SK-N-SH (cell line): Measurements from ENCODE around the gene RNF40. TPM values are rescaled to one million over a fixed set of nuclear protein-coding genes. Genes with fewer than 3 reads are reported as not detected.

Experiments
- CTCF ChIA-PET: fragments of 300-600, 350-600 bp; formaldehyde crosslinking; extraction: SDS; loops from one replicate; lab custom pipeline; 2021; lab: Yijun Ruan, JAX
- POLR2A ChIA-PET: fragments of 350-600 bp; sonication (Branson Sonifier 250); formaldehyde crosslinking; extraction: SDS; loops from one replicate; lab custom pipeline; 2020; ENCODE audit warnings: antibody characterized with exemption, inconsistent platforms; lab: Yijun Ruan, JAX
- DNase-seq: peaks from one replicate; pipeline ENCODE4 v3.0.0; 2012
- H2AFZ ChIP-seq: fragments of 200-600 bp; sonication (generic); 2 replicates; pipeline ENCODE4 v1.8.1; 2016; ENCODE audit warnings: antibody characterized with exemption, mild to moderate bottlenecking, low read depth
- H3F3A ChIP-seq: fragments of 200-600 bp; sonication (generic); replicated peaks from 2 replicates; pipeline ENCODE3; 2016; ENCODE audit warnings: antibody characterized with exemption, mild to moderate bottlenecking; ENCODE audit not compliant: insufficient read depth
- H3K27ac ChIP-seq, 2 experiments: fragments of 200-500 bp in 1 of 2; fragments of 200-600 bp in 1 of 2; sonication (Bioruptor generic) in 1 of 2; sonication (generic), shearing (Covaris generic) in 1 of 2; 2 replicates each; pipeline versions ENCODE4 v1.5.1 to v1.6.1; 2014 to 2016; ENCODE audit warnings: low read depth in 2 of 2, inconsistent platforms in 1 of 2, low read length in 1 of 2, mild to moderate bottlenecking in 1 of 2, mixed read lengths in 1 of 2
- H3K27me3 ChIP-seq: fragments of 200-600 bp; sonication (generic), shearing (Covaris generic); 2 replicates; pipeline ENCODE4 v1.6.1; 2016; ENCODE audit warnings: mixed run types; ENCODE audit not compliant: insufficient read depth
- H3K36me3 ChIP-seq, 2 experiments: fragments of 200-500 bp in 1 of 2; fragments of 200-600 bp in 1 of 2; sonication (Bioruptor generic) in 1 of 2; sonication (generic) in 1 of 2; replicated peaks in 1 of 2; 2 replicates each; pipeline versions ENCODE3 to v1.5.1; 2014 to 2016; ENCODE audit warnings: low read length in 1 of 2, mild to moderate bottlenecking in 1 of 2; ENCODE audit not compliant: insufficient read depth in 2 of 2, control insufficient read depth in 1 of 2
- H3K4me1 ChIP-seq, 2 experiments: fragments of 200-500 bp in 1 of 2; fragments of 200-600 bp in 1 of 2; sonication (Bioruptor generic) in 1 of 2; sonication (generic), shearing (Covaris generic) in 1 of 2; 2 replicates each; pipeline versions ENCODE4 v1.5.1 to v1.6.1; 2014 to 2016; ENCODE audit warnings: low read depth in 1 of 2, low read length in 1 of 2, mixed run types in 1 of 2; ENCODE audit not compliant: insufficient read depth in 2 of 2, control insufficient read depth in 1 of 2
- H3K4me2 ChIP-seq: fragments of 200-600 bp; sonication (generic), shearing (Covaris generic); 2 replicates; pipeline ENCODE4 v1.6.1; 2017; ENCODE audit warnings: mixed run types
- H3K4me3 ChIP-seq, 2 experiments: fragments of 200-500 bp in 1 of 2; fragments of 200-600 bp in 1 of 2; sonication (Bioruptor generic) in 1 of 2; sonication (generic), shearing (Covaris generic) in 1 of 2; 2 replicates each; pipeline versions ENCODE4 v1.5.1 to v1.8.1; 2014 to 2016; ENCODE audit warnings: low read depth in 2 of 2, inconsistent platforms in 1 of 2, low read length in 1 of 2, mild to moderate bottlenecking in 1 of 2, mixed read lengths in 1 of 2, moderate library complexity in 1 of 2
- H3K79me2 ChIP-seq: fragments of 200-600 bp; sonication (generic); 2 replicates; pipeline ENCODE4 v1.8.1; 2017; ENCODE audit warnings: mild to moderate bottlenecking; ENCODE audit not compliant: insufficient read depth
- H3K9ac ChIP-seq: fragments of 200-600 bp; sonication (generic); 2 replicates; pipeline ENCODE4 v1.6.1; 2017; ENCODE audit warnings: mixed run types
- H3K9me2 ChIP-seq: fragments of 200-600 bp; sonication (generic); 2 replicates; pipeline ENCODE4 v1.6.1; 2017; ENCODE audit warnings: mixed run types
- H3K9me3 ChIP-seq: fragments of 200-600 bp; sonication (generic); 2 replicates; pipeline ENCODE4 v1.6.1; 2017; ENCODE audit warnings: mixed run types, mild to moderate bottlenecking, moderate library complexity
- H4K20me1 ChIP-seq: fragments of 200-600 bp; sonication (generic); 2 replicates; pipeline ENCODE4 v1.6.1; 2017; ENCODE audit warnings: mild to moderate bottlenecking, mixed run types; ENCODE audit not compliant: insufficient read depth
- GATA2 ChIP-seq: sonication (generic); formaldehyde crosslinking; IDR thresholded peaks from 2 replicates; pipeline ENCODE4 v1.5.0; 2020; ENCODE audit warnings: mild to moderate bottlenecking, missing genetic modification reagents
- POLR2AphosphoS5 ChIP-seq: IDR thresholded peaks from 2 replicates; pipeline ENCODE4 v1.6.1; 2012; ENCODE audit warnings: low read depth, low read length
- RFX5 ChIP-seq: IDR thresholded peaks from 2 replicates; pipeline ENCODE4 v1.6.1; 2012; ENCODE audit warnings: mild to moderate bottlenecking, improper control_type of control experiment, low read length
- RXRA ChIP-seq: IDR thresholded peaks from 2 replicates; pipeline ENCODE4 v1.4.0; 2012; ENCODE audit warnings: low read depth, mild to moderate bottlenecking, borderline replicate concordance
- TAF1 ChIP-seq: IDR thresholded peaks from 2 replicates; pipeline ENCODE4 v1.6.1; 2012; ENCODE audit warnings: low read depth, mild to moderate bottlenecking, low read length, moderate library complexity, borderline replicate concordance
- TEAD4 ChIP-seq: IDR thresholded peaks from 2 replicates; pipeline ENCODE4 v1.4.0; 2012; ENCODE audit warnings: mild to moderate bottlenecking, borderline replicate concordance; ENCODE audit not compliant: insufficient read depth
- USF1 ChIP-seq: IDR thresholded peaks from 2 replicates; pipeline ENCODE4 v1.4.0; 2012; ENCODE audit warnings: low read depth, borderline replicate concordance
- WGBS: methylation state at CpG from one replicate; pipeline ENCODE4 v1.1.6; 2017; ENCODE audit warnings: low lambda C conversion rate; 5-methylcytosine and 5-hydroxymethylcytosine counted together
- polyA plus RNA-seq, 3 experiments: library from polyadenylated mRNA; depleted of rRNA; stranded (reverse); fragments of >200 nt; gene quantifications; 2 replicates each; pipeline ENCODE4 v1.2.3, GENCODE V29; 2012
- TF ChIP-seq, protein P1 (sequence below): IDR thresholded peaks from 2 replicates; pipeline ENCODE4 v1.6.1; 2012; ENCODE audit warnings: mild to moderate bottlenecking, low read depth, low read length, moderate library complexity
- TF ChIP-seq, protein P2 (sequence below): fragments of 150-350 bp; IDR thresholded peaks from 2 replicates; pipeline ENCODE4 v1.6.1; 2016; ENCODE audit warnings: mild to moderate bottlenecking, low read depth, low read length
- TF ChIP-seq, protein P3 (sequence below): fragments of 200-600 bp; sonication (generic); IDR thresholded peaks from 2 replicates; pipeline ENCODE4 v1.6.1; 2017; ENCODE audit warnings: antibody characterized with exemption, mild to moderate bottlenecking, moderate library complexity

Gene RNF40
- polyA plus RNA-seq, 1 of the 3 experiments (the other 2 are of a cell fraction): 49.8 TPM

DNA sequence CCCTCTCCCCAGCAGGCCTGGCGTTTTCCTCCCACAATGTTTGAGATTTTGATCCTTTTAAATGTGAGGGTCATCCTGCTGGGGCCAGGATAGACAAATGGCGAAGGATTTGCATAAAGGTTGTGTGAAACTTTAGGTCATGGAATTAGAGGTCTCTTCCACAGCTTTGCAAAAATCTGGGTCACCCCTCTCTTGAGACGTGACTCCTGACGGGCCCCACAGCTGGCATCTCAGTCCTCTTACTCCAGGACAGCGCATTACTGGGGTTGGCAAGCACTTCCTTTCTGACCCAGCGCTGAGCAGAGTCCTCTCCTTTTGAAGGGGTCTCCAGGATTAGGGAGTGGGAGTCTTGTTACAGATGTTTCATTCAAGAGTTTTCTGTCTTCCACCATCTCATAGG, 17.5 kb downstream of the RNF40 start:
- POLR2A ChIA-PET: no interaction called here

More for the DNA sequence above, 17.5 kb downstream of the RNF40 start:
- H4K20me1 ChIP-seq: no peaks in the 10 kb centered on the region
- peaks cover 12 to 45% of the 10 kb centered on the region in 2 experiments for H3K36me3 ChIP-seq
- no peak overlapping the region for H3K27ac ChIP-seq
- peaks cover 12 to 26% of the 10 kb centered on the region in 2 experiments; a peak in 3 of 4 replicates for H3K4me1 ChIP-seq
- peaks cover 29% of the 10 kb centered on the region for H3F3A ChIP-seq
- H3K79me2 ChIP-seq: peaks cover 25% of the 10 kb centered on the region
- H2AFZ ChIP-seq: no peak overlapping the region
- TF ChIP-seq RXRA: no peak
- TF ChIP-seq RFX5: no peak
- TF ChIP-seq, protein P1, sequence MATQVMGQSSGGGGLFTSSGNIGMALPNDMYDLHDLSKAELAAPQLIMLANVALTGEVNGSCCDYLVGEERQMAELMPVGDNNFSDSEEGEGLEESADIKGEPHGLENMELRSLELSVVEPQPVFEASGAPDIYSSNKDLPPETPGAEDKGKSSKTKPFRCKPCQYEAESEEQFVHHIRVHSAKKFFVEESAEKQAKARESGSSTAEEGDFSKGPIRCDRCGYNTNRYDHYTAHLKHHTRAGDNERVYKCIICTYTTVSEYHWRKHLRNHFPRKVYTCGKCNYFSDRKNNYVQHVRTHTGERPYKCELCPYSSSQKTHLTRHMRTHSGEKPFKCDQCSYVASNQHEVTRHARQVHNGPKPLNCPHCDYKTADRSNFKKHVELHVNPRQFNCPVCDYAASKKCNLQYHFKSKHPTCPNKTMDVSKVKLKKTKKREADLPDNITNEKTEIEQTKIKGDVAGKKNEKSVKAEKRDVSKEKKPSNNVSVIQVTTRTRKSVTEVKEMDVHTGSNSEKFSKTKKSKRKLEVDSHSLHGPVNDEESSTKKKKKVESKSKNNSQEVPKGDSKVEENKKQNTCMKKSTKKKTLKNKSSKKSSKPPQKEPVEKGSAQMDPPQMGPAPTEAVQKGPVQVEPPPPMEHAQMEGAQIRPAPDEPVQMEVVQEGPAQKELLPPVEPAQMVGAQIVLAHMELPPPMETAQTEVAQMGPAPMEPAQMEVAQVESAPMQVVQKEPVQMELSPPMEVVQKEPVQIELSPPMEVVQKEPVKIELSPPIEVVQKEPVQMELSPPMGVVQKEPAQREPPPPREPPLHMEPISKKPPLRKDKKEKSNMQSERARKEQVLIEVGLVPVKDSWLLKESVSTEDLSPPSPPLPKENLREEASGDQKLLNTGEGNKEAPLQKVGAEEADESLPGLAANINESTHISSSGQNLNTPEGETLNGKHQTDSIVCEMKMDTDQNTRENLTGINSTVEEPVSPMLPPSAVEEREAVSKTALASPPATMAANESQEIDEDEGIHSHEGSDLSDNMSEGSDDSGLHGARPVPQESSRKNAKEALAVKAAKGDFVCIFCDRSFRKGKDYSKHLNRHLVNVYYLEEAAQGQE: no peak
- TF ChIP-seq, protein P2, sequence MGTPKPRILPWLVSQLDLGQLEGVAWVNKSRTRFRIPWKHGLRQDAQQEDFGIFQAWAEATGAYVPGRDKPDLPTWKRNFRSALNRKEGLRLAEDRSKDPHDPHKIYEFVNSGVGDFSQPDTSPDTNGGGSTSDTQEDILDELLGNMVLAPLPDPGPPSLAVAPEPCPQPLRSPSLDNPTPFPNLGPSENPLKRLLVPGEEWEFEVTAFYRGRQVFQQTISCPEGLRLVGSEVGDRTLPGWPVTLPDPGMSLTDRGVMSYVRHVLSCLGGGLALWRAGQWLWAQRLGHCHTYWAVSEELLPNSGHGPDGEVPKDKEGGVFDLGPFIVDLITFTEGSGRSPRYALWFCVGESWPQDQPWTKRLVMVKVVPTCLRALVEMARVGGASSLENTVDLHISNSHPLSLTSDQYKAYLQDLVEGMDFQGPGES: no peak
- no peak; the same call in 1 of the 2 replicates for TF ChIP-seq POLR2AphosphoS5
- TF ChIP-seq USF1: no peak
- TF ChIP-seq, protein P3, sequence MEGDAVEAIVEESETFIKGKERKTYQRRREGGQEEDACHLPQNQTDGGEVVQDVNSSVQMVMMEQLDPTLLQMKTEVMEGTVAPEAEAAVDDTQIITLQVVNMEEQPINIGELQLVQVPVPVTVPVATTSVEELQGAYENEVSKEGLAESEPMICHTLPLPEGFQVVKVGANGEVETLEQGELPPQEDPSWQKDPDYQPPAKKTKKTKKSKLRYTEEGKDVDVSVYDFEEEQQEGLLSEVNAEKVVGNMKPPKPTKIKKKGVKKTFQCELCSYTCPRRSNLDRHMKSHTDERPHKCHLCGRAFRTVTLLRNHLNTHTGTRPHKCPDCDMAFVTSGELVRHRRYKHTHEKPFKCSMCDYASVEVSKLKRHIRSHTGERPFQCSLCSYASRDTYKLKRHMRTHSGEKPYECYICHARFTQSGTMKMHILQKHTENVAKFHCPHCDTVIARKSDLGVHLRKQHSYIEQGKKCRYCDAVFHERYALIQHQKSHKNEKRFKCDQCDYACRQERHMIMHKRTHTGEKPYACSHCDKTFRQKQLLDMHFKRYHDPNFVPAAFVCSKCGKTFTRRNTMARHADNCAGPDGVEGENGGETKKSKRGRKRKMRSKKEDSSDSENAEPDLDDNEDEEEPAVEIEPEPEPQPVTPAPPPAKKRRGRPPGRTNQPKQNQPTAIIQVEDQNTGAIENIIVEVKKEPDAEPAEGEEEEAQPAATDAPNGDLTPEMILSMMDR: no peak
- no peak for TF ChIP-seq TEAD4
- TF ChIP-seq GATA2: no peak
- no peak for TF ChIP-seq TAF1
- H3K27me3 ChIP-seq: no peaks in the 10 kb centered on the region
- WGBS: 95% methylated on average over 6 of the region's 6 CpGs
- no peak overlapping the region for H3K4me2 ChIP-seq
- CTCF ChIA-PET: no interaction called here
- no peaks in the 10 kb centered on the region for H3K9me2 ChIP-seq
- no peak overlapping the region for H3K4me3 ChIP-seq
- DNase-seq: no peak
- H3K9ac ChIP-seq: no peak overlapping the region
- no peaks in the 10 kb centered on the region for H3K9me3 ChIP-seq
